ENCODE measurements around the gene MUS81. TPM values are rescaled to one million over a fixed set of nuclear protein-coding genes. Genes with fewer than 3 reads are reported as not detected.

The MUS81 gene
- total and polyA plus RNA-seq, 2 of the 13 experiments (the other 11 are each of a cell fraction or from before 2014, with no cell fraction given) = 25.6 to 30.2 TPM

GRCh38 chr11:65884716-65885092 lies 24.5 kb downstream of the MUS81 start (continued):
- TF ChIP-seq ZNF746 (CRISPR knock-in tag; IDR thresholded peaks at IDR 0.05) (0 out of 2 replicates have a peak, but pooled peaks have one; percentile 17), GATA4 (IDR thresholded peaks at IDR 0.05; ENCODE audit: borderline replicate concordance, low read depth) (no peak), RBM39 (IDR thresholded peaks at IDR 0.05; ENCODE audit: low read depth, low read length, poor library complexity, severe bottlenecking) (peak; percentile 37), NKX3-1 (CRISPR knock-in tag; IDR thresholded peaks at IDR 0.05) (no peak), ZNF598 (CRISPR knock-in tag; IDR thresholded peaks at IDR 0.05; ENCODE audit: borderline replicate concordance) (no peak), NFE2L1 (CRISPR knock-in tag; IDR thresholded peaks at IDR 0.05; ENCODE audit: borderline replicate concordance) (no peak), RCOR2 (CRISPR knock-in tag; IDR thresholded peaks at IDR 0.05) (no peak), HNF1B (CRISPR knock-in tag; IDR thresholded peaks at IDR 0.05) (peak; percentile 66; the same call in 1 of the 2 replicates), HDAC1 (CRISPR knock-in tag; IDR thresholded peaks at IDR 0.05) (no peak), ZNF839 (CRISPR knock-in tag; IDR thresholded peaks at IDR 0.05; ENCODE audit: borderline replicate concordance) (no peak), ZNF747 (CRISPR knock-in tag; IDR thresholded peaks at IDR 0.05; ENCODE audit: borderline replicate concordance) (no peak), PBX2 (CRISPR knock-in tag; IDR thresholded peaks at IDR 0.05) (no peak), PPARG (CRISPR knock-in tag; conservative IDR thresholded peaks at IDR 0.05) (no peak; the same call in 1 of the 2 replicates), ZMYM4 (CRISPR knock-in tag; IDR thresholded peaks at IDR 0.05) (peak; percentile 23; the same call in 1 of the 2 replicates), ZNF577 (CRISPR knock-in tag; IDR thresholded peaks at IDR 0.05; ENCODE audit: borderline replicate concordance, low read depth) (no peak), MBD4 (IDR thresholded peaks at IDR 0.05; ENCODE audit: borderline replicate concordance, low read length) (no peak), YY1 (IDR thresholded peaks at IDR 0.05; ENCODE audit: insufficient read depth, insufficient replicate concordance, low read depth, low read length) (peak; percentile 49), MIER3 (CRISPR knock-in tag; IDR thresholded peaks at IDR 0.05; ENCODE audit: borderline replicate concordance) (no peak), MATR3 (CRISPR knock-in tag; IDR thresholded peaks at IDR 0.05) (no peak), ZNF567 (CRISPR knock-in tag; IDR thresholded peaks at IDR 0.05; ENCODE audit: borderline replicate concordance) (no peak), TRAFD1 (CRISPR knock-in tag; IDR thresholded peaks at IDR 0.05; ENCODE audit: borderline replicate concordance) (no peak), MEIS2 (CRISPR knock-in tag; IDR thresholded peaks at IDR 0.05) (no peak), PHB2 (IDR thresholded peaks at IDR 0.05; ENCODE audit: partially characterized antibody) (no peak)
- TF ChIP-seq, protein P1, sequence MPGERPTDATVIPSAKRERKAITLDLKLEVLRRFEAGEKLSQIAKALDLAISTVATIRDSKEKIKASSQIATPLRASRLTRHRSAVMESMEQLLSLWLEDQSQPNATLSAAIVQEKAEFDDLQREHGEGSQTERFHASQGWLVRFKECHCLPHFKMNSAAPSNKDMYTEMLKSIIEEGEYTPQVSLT (CRISPR knock-in tag; IDR thresholded peaks at IDR 0.05; ENCODE audit: borderline replicate concordance, low read depth) = no peak
- TF ChIP-seq, protein P2, sequence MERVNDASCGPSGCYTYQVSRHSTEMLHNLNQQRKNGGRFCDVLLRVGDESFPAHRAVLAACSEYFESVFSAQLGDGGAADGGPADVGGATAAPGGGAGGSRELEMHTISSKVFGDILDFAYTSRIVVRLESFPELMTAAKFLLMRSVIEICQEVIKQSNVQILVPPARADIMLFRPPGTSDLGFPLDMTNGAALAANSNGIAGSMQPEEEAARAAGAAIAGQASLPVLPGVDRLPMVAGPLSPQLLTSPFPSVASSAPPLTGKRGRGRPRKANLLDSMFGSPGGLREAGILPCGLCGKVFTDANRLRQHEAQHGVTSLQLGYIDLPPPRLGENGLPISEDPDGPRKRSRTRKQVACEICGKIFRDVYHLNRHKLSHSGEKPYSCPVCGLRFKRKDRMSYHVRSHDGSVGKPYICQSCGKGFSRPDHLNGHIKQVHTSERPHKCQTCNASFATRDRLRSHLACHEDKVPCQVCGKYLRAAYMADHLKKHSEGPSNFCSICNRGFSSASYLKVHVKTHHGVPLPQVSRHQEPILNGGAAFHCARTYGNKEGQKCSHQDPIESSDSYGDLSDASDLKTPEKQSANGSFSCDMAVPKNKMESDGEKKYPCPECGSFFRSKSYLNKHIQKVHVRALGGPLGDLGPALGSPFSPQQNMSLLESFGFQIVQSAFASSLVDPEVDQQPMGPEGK (CRISPR knock-in tag; IDR thresholded peaks at IDR 0.05) = peak; percentile 88

Measured in HepG2 (cell line).